SH-SY5Y (cell line): ENCODE data around the gene SEMA6B.

ENCODE experiments used
- GATA2 ChIP-seq: IDR thresholded peaks from 2 replicates; pipeline ENCODE4 v1.6.1; 2011; ENCODE audit warnings: mild to moderate bottlenecking, low read depth, low read length
- GATA3 ChIP-seq: IDR thresholded peaks from 2 replicates; pipeline ENCODE4 v1.6.1; 2011; ENCODE audit warnings: low read depth, mild to moderate bottlenecking, low read length, moderate library complexity

DNA sequence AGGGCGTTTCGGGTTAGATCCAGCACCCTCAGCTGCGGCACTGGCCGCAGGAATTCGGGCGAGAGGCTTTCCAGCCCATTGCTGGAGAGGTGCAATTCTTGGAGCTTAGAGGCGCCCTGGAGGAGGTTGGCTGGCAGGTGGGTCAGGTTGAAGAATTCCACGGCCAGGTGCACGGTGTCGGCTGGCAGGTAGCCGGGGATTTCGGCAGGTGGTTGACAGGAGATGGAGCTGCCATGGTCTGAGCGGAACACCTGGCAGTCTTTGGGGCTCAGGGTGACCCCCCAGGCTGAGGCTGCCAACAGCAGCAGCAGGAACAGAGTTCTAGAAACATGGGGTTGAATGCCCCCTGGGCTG is 20.9 kb downstream of the SEMA6B start:
- TF ChIP-seq GATA3, result no peak
- TF ChIP-seq GATA2, result no peak
